IgD-negative memory B cell (primary cell): ENCODE results near the gene ADCY9. TPM values are rescaled to one million over a fixed set of nuclear protein-coding genes. Genes with fewer than 3 reads are reported as not detected.

ENCODE experiments used
- H3K27ac Mint-ChIP-seq, 3 donors: one replicate each; pipeline ENCODE4 v1.8.0; 2020 to 2022; ENCODE audit warnings: mild to moderate bottlenecking in 3 of 3, mixed read lengths in 3 of 3, moderate library complexity in 1 of 3
- H3K27me3 Mint-ChIP-seq: one replicate; pipeline ENCODE4 v1.8.0; 2021; ENCODE audit warnings: mixed read lengths
- H3K36me3 Mint-ChIP-seq: one replicate; pipeline ENCODE4 v1.8.0; 2020; ENCODE audit warnings: mild to moderate bottlenecking, mixed read lengths
- H3K4me1 Mint-ChIP-seq, 3 donors: one replicate each; pipeline ENCODE4 v1.8.0; 2020 to 2022; ENCODE audit warnings: mixed read lengths in 3 of 3, mild to moderate bottlenecking in 1 of 3
- H3K4me3 Mint-ChIP-seq, 4 donors: one replicate each; pipeline ENCODE4 v1.8.0; 2020 to 2022; ENCODE audit warnings: mild to moderate bottlenecking in 4 of 4, mixed read lengths in 4 of 4, moderate library complexity in 3 of 4
- H3K9me3 Mint-ChIP-seq, 3 donors: one replicate each; pipeline ENCODE4 v1.8.0; 2020 to 2021; ENCODE audit warnings: mixed read lengths in 3 of 3, mild to moderate bottlenecking in 1 of 3
- polyA plus RNA-seq: library from polyadenylated mRNA; unstranded; fragments of 300-500 nt; fragmentation: Illumina TruSeq; gene quantifications from one replicate; pipeline ENCODE4 v1.2.3, GENCODE V29; 2021

Gene ADCY9
- polyA plus RNA-seq, 1 donor from 2014 or later, result 0.21 TPM

GRCh38 chr16:4111748-4112696 is 4.2 kb downstream of the ADCY9 start:
- peaks cover 1% of the 10 kb centered on the region for H3K36me3 Mint-ChIP-seq
- H3K9me3 Mint-ChIP-seq, result peaks cover 0 to 4% (median 0%) of the 10 kb centered on the region in 3 donors
- H3K27me3 Mint-ChIP-seq, result peaks cover 2% of the 10 kb centered on the region
- H3K4me1 Mint-ChIP-seq, result peaks cover 3 to 21% (median 10%) of the 10 kb centered on the region in 3 donors
- no peak overlapping the region for H3K27ac Mint-ChIP-seq
- peak overlapping the region in 1 of 4 donors; percentile 36 for H3K4me3 Mint-ChIP-seq

GRCh38 chr16:4110680-4111079 is 5.6 kb downstream of the ADCY9 start:
- H3K9me3 Mint-ChIP-seq, result peaks cover 0 to 2% (median 0%) of the 10 kb centered on the region in 3 donors
- peaks cover 0 to 22% (median 8%) of the 10 kb centered on the region in 3 donors for H3K4me1 Mint-ChIP-seq
- H3K36me3 Mint-ChIP-seq, result no peaks in the 10 kb centered on the region
- no peak overlapping the region for H3K27ac Mint-ChIP-seq
- no peaks in the 10 kb centered on the region for H3K27me3 Mint-ChIP-seq
- H3K4me3 Mint-ChIP-seq, result no peak overlapping the region

- H3K27ac Mint-ChIP-seq, result no peak overlapping the region
These were observed 6.2 kb downstream of the ADCY9 start for GRCh38 chr16:4110065-4110464.

GRCh38 chr16:4109250-4109736 is 6.9 kb downstream of the ADCY9 start:
- H3K36me3 Mint-ChIP-seq, result no peaks in the 10 kb centered on the region
- H3K27ac Mint-ChIP-seq, result no peak overlapping the region
- no peaks in the 10 kb centered on the region for H3K27me3 Mint-ChIP-seq
- no peaks in the 10 kb centered on the region for H3K9me3 Mint-ChIP-seq
- peak overlapping the region in 1 of 4 donors; percentile 2 for H3K4me3 Mint-ChIP-seq
- peaks cover 0 to 20% (median 8%) of the 10 kb centered on the region in 3 donors for H3K4me1 Mint-ChIP-seq

More at GRCh38 chr16:4110065-4110464, 6.2 kb downstream of the ADCY9 start:
- peaks cover 0 to 22% (median 8%) of the 10 kb centered on the region in 3 donors for H3K4me1 Mint-ChIP-seq
- no peaks in the 10 kb centered on the region for H3K27me3 Mint-ChIP-seq
- peaks cover 0 to 2% (median 0%) of the 10 kb centered on the region in 3 donors for H3K9me3 Mint-ChIP-seq
- no peaks in the 10 kb centered on the region for H3K36me3 Mint-ChIP-seq
- H3K4me3 Mint-ChIP-seq, result no peak overlapping the region

- no peaks in the 10 kb centered on the region for H3K9me3 Mint-ChIP-seq
- H3K4me1 Mint-ChIP-seq, result peaks cover 0 to 6% (median 0%) of the 10 kb centered on the region in 3 donors
These were observed 9.7 kb downstream of the ADCY9 start for GRCh38 chr16:4106516-4106915.

GRCh38 chr16:4105848-4106247 is 10.4 kb downstream of the ADCY9 start:
- Mint-ChIP-seq H3K4me1 (peaks cover 0 to 3% (median 0%) of the 10 kb centered on the region in 3 donors), H3K27ac (no peak overlapping the region), H3K36me3 (no peaks in the 10 kb centered on the region), H3K9me3 (no peaks in the 10 kb centered on the region), H3K4me3 (no peak overlapping the region), H3K27me3 (no peaks in the 10 kb centered on the region)

More at GRCh38 chr16:4106516-4106915, 9.7 kb downstream of the ADCY9 start:
- Mint-ChIP-seq H3K36me3 (no peaks in the 10 kb centered on the region), H3K4me3 (no peak overlapping the region), H3K27me3 (no peaks in the 10 kb centered on the region), H3K27ac (no peak overlapping the region)

- H3K9me3 Mint-ChIP-seq, result no peaks in the 10 kb centered on the region
- peaks cover 0 to 3% (median 0%) of the 10 kb centered on the region in 3 donors for H3K4me1 Mint-ChIP-seq
- H3K27ac Mint-ChIP-seq, result no peak overlapping the region
- H3K4me3 Mint-ChIP-seq, result no peak overlapping the region
- no peaks in the 10 kb centered on the region for H3K36me3 Mint-ChIP-seq
- no peaks in the 10 kb centered on the region for H3K27me3 Mint-ChIP-seq
These were observed 12.5 kb downstream of the ADCY9 start for GRCh38 chr16:4103745-4104144.

GRCh38 chr16:4101421-4102219 is 14.6 kb downstream of the ADCY9 start:
- no peaks in the 10 kb centered on the region for H3K9me3 Mint-ChIP-seq
- H3K27ac Mint-ChIP-seq, result no peak overlapping the region
- H3K36me3 Mint-ChIP-seq, result no peaks in the 10 kb centered on the region
- no peak overlapping the region for H3K4me3 Mint-ChIP-seq
- H3K4me1 Mint-ChIP-seq, result peaks cover 0 to under 1% (median 0%) of the 10 kb centered on the region in 3 donors
- H3K27me3 Mint-ChIP-seq, result no peaks in the 10 kb centered on the region

- H3K27ac Mint-ChIP-seq, result no peak overlapping the region
- H3K36me3 Mint-ChIP-seq, result no peaks in the 10 kb centered on the region
- no peaks in the 10 kb centered on the region for H3K27me3 Mint-ChIP-seq
- peaks cover 0 to 6% (median 1%) of the 10 kb centered on the region in 3 donors for H3K4me1 Mint-ChIP-seq
- no peaks in the 10 kb centered on the region for H3K9me3 Mint-ChIP-seq
- H3K4me3 Mint-ChIP-seq, result no peak overlapping the region
These were observed 17.7 kb downstream of the ADCY9 start for GRCh38 chr16:4098501-4098900.

- no peaks in the 10 kb centered on the region for H3K9me3 Mint-ChIP-seq
- no peak overlapping the region for H3K27ac Mint-ChIP-seq
- H3K4me1 Mint-ChIP-seq, result peaks cover 0 to 6% (median 1%) of the 10 kb centered on the region in 3 donors
- H3K36me3 Mint-ChIP-seq, result no peaks in the 10 kb centered on the region
- no peaks in the 10 kb centered on the region for H3K27me3 Mint-ChIP-seq
- H3K4me3 Mint-ChIP-seq, result no peak overlapping the region
These were observed 18.4 kb downstream of the ADCY9 start for GRCh38 chr16:4097826-4098240.

GRCh38 chr16:4096509-4096908 is 19.7 kb downstream of the ADCY9 start:
- H3K27ac Mint-ChIP-seq, result no peak overlapping the region
- H3K4me1 Mint-ChIP-seq, result peaks cover 0 to 6% (median 1%) of the 10 kb centered on the region in 3 donors
- H3K4me3 Mint-ChIP-seq, result no peak overlapping the region
- no peaks in the 10 kb centered on the region for H3K9me3 Mint-ChIP-seq
- H3K36me3 Mint-ChIP-seq, result no peaks in the 10 kb centered on the region
- H3K27me3 Mint-ChIP-seq, result no peaks in the 10 kb centered on the region

GRCh38 chr16:4094127-4094773 is 22.0 kb downstream of the ADCY9 start:
- Mint-ChIP-seq H3K4me3 (no peak overlapping the region), H3K9me3 (no peaks in the 10 kb centered on the region), H3K36me3 (no peaks in the 10 kb centered on the region), H3K27ac (no peak overlapping the region), H3K27me3 (peaks cover 7% of the 10 kb centered on the region), H3K4me1 (peaks cover 0 to 9% (median 3%) of the 10 kb centered on the region in 3 donors)

GRCh38 chr16:4093495-4094126 is 22.6 kb downstream of the ADCY9 start:
- Mint-ChIP-seq H3K9me3 (no peaks in the 10 kb centered on the region), H3K4me3 (no peak overlapping the region)

More at GRCh38 chr16:4093495-4094126, 22.6 kb downstream of the ADCY9 start:
- H3K36me3 Mint-ChIP-seq, result no peaks in the 10 kb centered on the region
- peaks cover 9% of the 10 kb centered on the region for H3K27me3 Mint-ChIP-seq
- H3K27ac Mint-ChIP-seq, result no peak overlapping the region
- peaks cover 0 to 9% (median 3%) of the 10 kb centered on the region in 3 donors for H3K4me1 Mint-ChIP-seq
